ENCODE measurements around the gene FIG4. TPM values are rescaled to one million over a fixed set of nuclear protein-coding genes. Genes with fewer than 3 reads are reported as not detected.

FIG4 gene
- total RNA-seq, 6 donors from 2014 or later: 10.4 to 30.8 (median 27.5) TPM

DNA sequence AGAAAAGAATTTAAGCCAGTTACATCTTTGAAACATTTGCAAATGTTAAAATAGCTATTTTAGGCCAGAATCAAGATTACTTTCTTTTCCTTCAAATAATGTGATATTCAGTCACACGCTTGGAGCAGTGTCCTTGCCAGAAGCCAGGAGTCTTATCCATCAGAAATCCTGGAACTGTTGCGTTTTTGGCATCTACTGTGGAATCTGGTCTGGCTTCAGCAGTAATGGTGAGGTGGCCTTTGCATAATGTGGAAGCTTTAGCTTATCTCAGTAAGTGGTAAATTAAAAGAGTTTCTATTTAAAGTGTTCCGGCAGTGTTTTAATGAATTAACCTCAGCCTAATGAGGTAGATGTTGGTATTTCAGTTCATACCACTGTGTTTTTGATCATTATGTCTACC, 97.6 kb downstream of the FIG4 start:
- WGBS, 2 donors: 77 to 87% methylated on average over 3 of the region's 3 CpGs
- no peaks in the 10 kb centered on the region for H3K9me3 ChIP-seq
- no peak overlapping the region for H3K27ac ChIP-seq
- TF ChIP-seq EP300 (IDR thresholded peaks at IDR 0.05): no peak
- no peak for TF ChIP-seq POLR2A (IDR thresholded peaks at IDR 0.05)
- no peak for TF ChIP-seq POLR2AphosphoS5 (IDR thresholded peaks at IDR 0.05)
- TF ChIP-seq, protein P1, sequence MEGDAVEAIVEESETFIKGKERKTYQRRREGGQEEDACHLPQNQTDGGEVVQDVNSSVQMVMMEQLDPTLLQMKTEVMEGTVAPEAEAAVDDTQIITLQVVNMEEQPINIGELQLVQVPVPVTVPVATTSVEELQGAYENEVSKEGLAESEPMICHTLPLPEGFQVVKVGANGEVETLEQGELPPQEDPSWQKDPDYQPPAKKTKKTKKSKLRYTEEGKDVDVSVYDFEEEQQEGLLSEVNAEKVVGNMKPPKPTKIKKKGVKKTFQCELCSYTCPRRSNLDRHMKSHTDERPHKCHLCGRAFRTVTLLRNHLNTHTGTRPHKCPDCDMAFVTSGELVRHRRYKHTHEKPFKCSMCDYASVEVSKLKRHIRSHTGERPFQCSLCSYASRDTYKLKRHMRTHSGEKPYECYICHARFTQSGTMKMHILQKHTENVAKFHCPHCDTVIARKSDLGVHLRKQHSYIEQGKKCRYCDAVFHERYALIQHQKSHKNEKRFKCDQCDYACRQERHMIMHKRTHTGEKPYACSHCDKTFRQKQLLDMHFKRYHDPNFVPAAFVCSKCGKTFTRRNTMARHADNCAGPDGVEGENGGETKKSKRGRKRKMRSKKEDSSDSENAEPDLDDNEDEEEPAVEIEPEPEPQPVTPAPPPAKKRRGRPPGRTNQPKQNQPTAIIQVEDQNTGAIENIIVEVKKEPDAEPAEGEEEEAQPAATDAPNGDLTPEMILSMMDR (IDR thresholded peaks at IDR 0.05): no peak
- ATAC-seq (ENCODE audit: low FRiP score in 2 of 2): peak in 1 of 2 donors; percentile 64
- peaks cover 8 to 11% (median 9%) of the 10 kb centered on the region in 4 donors for H3K4me1 ChIP-seq
- no peak for DNase-seq
- no peak overlapping the region for H3K4me3 ChIP-seq
- peaks cover 3 to 13% (median 5%) of the 10 kb centered on the region in 4 donors for H3K36me3 ChIP-seq
- H3K27me3 ChIP-seq: no peaks in the 10 kb centered on the region

- 43 to 53% methylated on average over 1 of the region's 1 CpG for WGBS, 2 donors
- H3K36me3 ChIP-seq: peaks cover 3 to 13% (median 5%) of the 10 kb centered on the region in 4 donors
- peaks cover 18 to 22% (median 19%) of the 10 kb centered on the region in 4 donors for H3K4me1 ChIP-seq
- H3K4me3 ChIP-seq: no peak overlapping the region
- ATAC-seq (ENCODE audit: low FRiP score in 2 of 2) (no peak), DNase-seq (no peak)
- H3K9me3 ChIP-seq: no peaks in the 10 kb centered on the region
- H3K27me3 ChIP-seq: no peaks in the 10 kb centered on the region
- H3K27ac ChIP-seq: no peak overlapping the region
- TF ChIP-seq EP300 (IDR thresholded peaks at IDR 0.05): no peak
- TF ChIP-seq, protein P1 (IDR thresholded peaks at IDR 0.05): no peak
- no peak for TF ChIP-seq POLR2AphosphoS5 (IDR thresholded peaks at IDR 0.05)
- no peak for TF ChIP-seq POLR2A (IDR thresholded peaks at IDR 0.05)
Measured at GRCh38 chr6:109790131-109790530, 99.0 kb downstream of the FIG4 start.

DNA sequence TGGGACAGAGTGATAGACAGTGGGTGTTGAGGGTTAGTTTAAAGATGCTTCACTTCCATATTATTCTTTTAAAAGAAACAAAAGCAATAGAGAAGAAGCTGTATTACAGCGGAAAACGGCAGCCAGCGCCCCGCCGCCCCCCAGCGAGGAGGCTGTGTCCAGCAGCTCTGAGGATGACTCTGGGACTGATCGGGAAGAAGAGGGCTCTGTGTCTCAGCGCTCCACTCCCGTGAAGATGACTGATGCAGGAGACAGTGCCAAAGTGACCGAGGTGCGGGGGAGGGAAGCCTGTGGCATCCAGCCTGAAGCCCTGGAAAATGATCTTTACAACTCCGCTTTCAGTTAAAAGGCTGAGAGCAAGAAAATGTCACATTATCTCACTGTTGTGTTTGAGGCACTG, 100.2 kb downstream of the FIG4 start:
- no peaks in the 10 kb centered on the region for H3K9me3 ChIP-seq
- 89 to 90% methylated on average over 12 of the region's 12 CpGs for WGBS, 2 donors
- H3K4me1 ChIP-seq: peaks cover 18 to 22% (median 19%) of the 10 kb centered on the region in 4 donors
- DNase-seq (peak in 1 of 2 donors; percentile 80), ATAC-seq (ENCODE audit: low FRiP score in 2 of 2) (peak in 1 of 2 donors; percentile 75)
- no peak overlapping the region for H3K4me3 ChIP-seq
- H3K36me3 ChIP-seq: peaks cover 3 to 8% (median 4%) of the 10 kb centered on the region in 4 donors
- no peak overlapping the region for H3K27ac ChIP-seq
- TF ChIP-seq POLR2AphosphoS5 (IDR thresholded peaks at IDR 0.05) (no peak), EP300 (IDR thresholded peaks at IDR 0.05) (no peak), POLR2A (IDR thresholded peaks at IDR 0.05) (no peak)
- TF ChIP-seq, protein P1 (IDR thresholded peaks at IDR 0.05): no peak
- H3K27me3 ChIP-seq: no peaks in the 10 kb centered on the region

DNA sequence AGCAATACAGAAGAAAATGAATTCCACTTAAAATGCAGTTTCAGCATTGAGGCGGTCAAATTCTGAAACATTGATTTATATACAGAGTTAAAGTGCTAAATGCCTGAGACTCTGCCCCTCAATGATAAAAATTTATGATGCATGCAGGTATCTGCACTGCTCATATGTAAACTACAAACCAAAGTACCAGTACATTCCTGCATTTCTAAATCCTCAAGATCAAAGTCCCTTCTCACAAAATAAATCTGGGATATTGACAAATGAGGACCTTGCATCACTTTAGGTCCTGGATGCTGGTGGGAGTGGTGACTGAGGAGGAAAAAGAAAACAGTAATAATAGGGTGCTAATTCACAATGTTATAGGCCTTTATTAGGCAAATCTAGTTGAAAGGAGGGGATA, 101.9 kb downstream of the FIG4 start:
- TF ChIP-seq POLR2A (IDR thresholded peaks at IDR 0.05): no peak
- peaks cover 0 to 3% (median 1%) of the 10 kb centered on the region in 4 donors for H3K36me3 ChIP-seq
- no peaks in the 10 kb centered on the region for H3K27me3 ChIP-seq
- ATAC-seq (ENCODE audit: low FRiP score in 2 of 2) (no peak), DNase-seq (no peak)
- H3K4me1 ChIP-seq: peaks cover 18 to 22% (median 19%) of the 10 kb centered on the region in 4 donors
- H3K27ac ChIP-seq: peak overlapping the region in 3 of 4 donors; percentile 30 to 56 (median 55)
- H3K9me3 ChIP-seq: no peaks in the 10 kb centered on the region
- no peak overlapping the region for H3K4me3 ChIP-seq
- 97 to 100% methylated on average over 1 of the region's 1 CpG for WGBS, 2 donors

GRCh38 chr6:109793792-109794191, 102.7 kb downstream of the FIG4 start:
- ATAC-seq (ENCODE audit: low FRiP score in 2 of 2) (peak; percentile 91 to 92), DNase-seq (peak in 1 of 2 donors; percentile 48)
- Histone ChIP-seq H3K4me1 (peaks cover 18 to 20% (median 19%) of the 10 kb centered on the region in 4 donors), H3K27me3 (no peaks in the 10 kb centered on the region), H3K36me3 (peaks cover 0 to 6% (median 1%) of the 10 kb centered on the region in 4 donors), H3K27ac (peak overlapping the region; percentile 32 to 80 (median 71)), H3K9me3 (no peaks in the 10 kb centered on the region), H3K4me3 (no peak overlapping the region)
- 25 to 29% methylated on average over 1 of the region's 1 CpG for WGBS, 2 donors
- peak in 3 of 4 donors; percentile 13 to 64 (median 60) for TF ChIP-seq EP300 (IDR thresholded peaks at IDR 0.05)
- TF ChIP-seq POLR2AphosphoS5 (IDR thresholded peaks at IDR 0.05): peak; percentile 48 to 67
- TF ChIP-seq, protein P1 (IDR thresholded peaks at IDR 0.05): no peak
- TF ChIP-seq POLR2A (IDR thresholded peaks at IDR 0.05): no peak
